NB4 (cell line): ENCODE measurements around the gene ZMAT5.
"Not testable (repeated sequence)": the region's sequence is repeated elsewhere in the genome, so short reads cannot be mapped to it uniquely, and the experiment has no call there.

Experiments
- DNase-seq: peaks from one replicate; pipeline ENCODE4 v3.0.0; 2010; ENCODE audit warnings: low read depth
- H3K4me3 ChIP-seq: one replicate; pipeline ENCODE4 v1.5.1; 2011; ENCODE audit warnings: mild to moderate bottlenecking, low read depth, low read length, moderate library complexity
- MYC ChIP-seq: IDR thresholded peaks from 2 replicates; pipeline ENCODE4 v1.6.1; 2011; ENCODE audit warnings: low read depth, low read length
- POLR2A ChIP-seq: IDR thresholded peaks from 2 replicates; pipeline ENCODE4 v1.6.1; 2011; ENCODE audit warnings: mild to moderate bottlenecking; ENCODE audit not compliant: insufficient read length; ENCODE audit errors: extremely low read depth
- TF ChIP-seq, protein P1 (sequence below): IDR thresholded peaks from 2 replicates; pipeline ENCODE4 v1.6.1; 2011; ENCODE audit warnings: low read depth, low read length
- TF ChIP-seq, protein P2 (sequence below): IDR thresholded peaks from one replicate; pipeline ENCODE4 v1.5.1; 2012; ENCODE audit warnings: low read depth, low read length

Gene ZMAT5

DNA sequence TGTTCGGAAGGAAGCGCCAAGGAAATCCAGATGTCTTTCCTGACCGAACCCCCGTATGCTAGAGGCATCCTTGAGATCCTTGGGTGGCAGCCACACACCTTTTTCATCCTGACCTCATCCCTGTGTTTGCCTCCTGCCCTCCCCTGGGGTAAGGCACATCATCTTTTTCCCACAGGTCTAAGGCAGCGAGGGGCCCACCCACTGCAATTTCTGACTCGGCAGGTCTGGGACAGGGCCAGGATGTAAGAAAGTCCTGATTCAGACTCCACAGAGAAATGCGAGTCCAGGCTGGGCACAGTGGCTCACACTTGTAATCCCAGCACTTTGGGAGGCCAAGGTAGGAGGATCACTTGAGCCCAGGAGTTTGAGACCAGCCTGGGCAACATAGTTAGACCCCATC lies 10.5 kb downstream of the ZMAT5 start:
- no peak for DNase-seq
- TF ChIP-seq POLR2A (no peak), MYC (no peak)
- TF ChIP-seq, protein P1, sequence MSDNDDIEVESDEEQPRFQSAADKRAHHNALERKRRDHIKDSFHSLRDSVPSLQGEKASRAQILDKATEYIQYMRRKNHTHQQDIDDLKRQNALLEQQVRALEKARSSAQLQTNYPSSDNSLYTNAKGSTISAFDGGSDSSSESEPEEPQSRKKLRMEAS = no peak
- TF ChIP-seq, protein P2, sequence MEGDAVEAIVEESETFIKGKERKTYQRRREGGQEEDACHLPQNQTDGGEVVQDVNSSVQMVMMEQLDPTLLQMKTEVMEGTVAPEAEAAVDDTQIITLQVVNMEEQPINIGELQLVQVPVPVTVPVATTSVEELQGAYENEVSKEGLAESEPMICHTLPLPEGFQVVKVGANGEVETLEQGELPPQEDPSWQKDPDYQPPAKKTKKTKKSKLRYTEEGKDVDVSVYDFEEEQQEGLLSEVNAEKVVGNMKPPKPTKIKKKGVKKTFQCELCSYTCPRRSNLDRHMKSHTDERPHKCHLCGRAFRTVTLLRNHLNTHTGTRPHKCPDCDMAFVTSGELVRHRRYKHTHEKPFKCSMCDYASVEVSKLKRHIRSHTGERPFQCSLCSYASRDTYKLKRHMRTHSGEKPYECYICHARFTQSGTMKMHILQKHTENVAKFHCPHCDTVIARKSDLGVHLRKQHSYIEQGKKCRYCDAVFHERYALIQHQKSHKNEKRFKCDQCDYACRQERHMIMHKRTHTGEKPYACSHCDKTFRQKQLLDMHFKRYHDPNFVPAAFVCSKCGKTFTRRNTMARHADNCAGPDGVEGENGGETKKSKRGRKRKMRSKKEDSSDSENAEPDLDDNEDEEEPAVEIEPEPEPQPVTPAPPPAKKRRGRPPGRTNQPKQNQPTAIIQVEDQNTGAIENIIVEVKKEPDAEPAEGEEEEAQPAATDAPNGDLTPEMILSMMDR = no peak
- H3K4me3 ChIP-seq = no peak overlapping the region

DNA sequence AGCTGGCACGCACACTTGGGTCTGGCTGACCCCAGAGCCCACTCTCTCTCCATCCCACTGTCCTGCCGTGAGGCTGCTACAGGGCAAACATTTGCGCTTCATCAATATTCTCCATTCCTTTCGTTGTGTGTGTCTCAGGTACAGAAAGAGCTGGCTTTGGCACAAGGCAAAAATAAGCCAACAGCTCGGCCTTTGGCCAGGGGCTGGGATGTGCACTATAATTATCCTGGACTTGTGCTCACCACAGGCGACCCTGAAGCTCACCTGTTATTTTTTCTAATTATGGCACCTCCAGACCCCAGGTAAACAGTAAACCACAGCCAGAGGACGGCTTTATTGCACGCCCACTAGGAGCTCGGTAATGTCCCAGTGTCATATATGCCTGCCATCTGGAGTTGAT lies 10.9 kb downstream of the ZMAT5 start:
- TF ChIP-seq, protein P1 = no peak
- H3K4me3 ChIP-seq = no peak overlapping the region
- no peak for DNase-seq

DNA sequence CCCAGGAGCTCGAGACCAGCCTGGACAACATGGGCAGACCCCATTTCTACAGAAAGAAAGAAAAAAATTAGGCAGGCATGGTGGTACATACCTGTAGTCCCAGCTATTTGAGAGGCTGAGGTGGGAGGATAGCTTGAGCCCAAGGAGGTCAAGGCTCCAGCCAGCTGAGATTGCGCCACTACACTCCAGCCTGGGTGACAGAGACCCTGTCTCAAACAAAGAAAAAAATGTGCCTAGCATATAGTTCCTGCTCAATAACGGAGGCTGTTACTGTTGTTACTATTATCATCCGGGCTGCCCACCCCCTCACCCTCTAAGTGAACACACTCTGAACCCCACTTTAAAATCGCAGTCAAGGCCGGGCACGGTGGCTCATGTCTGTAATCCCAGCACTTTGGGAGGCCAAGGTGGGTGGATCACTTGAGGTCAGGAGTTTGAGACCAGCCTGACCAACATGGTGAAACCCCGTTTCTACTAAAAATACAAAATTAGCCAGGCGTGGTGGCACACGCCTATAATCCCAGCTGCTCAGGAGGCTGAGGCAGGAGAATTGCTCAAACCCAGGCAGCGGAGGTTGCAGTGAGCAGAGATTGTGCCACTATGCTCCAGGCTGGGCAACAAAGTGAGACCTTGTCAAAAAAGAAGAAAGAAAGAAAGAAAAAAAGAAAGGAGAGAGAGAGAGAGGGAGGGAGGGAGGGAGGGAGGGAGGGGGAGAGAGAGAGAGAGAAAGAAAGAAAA lies 12.0 kb downstream of the ZMAT5 start:
- not testable (repeated sequence) for DNase-seq, H3K4me3 ChIP-seq

DNA sequence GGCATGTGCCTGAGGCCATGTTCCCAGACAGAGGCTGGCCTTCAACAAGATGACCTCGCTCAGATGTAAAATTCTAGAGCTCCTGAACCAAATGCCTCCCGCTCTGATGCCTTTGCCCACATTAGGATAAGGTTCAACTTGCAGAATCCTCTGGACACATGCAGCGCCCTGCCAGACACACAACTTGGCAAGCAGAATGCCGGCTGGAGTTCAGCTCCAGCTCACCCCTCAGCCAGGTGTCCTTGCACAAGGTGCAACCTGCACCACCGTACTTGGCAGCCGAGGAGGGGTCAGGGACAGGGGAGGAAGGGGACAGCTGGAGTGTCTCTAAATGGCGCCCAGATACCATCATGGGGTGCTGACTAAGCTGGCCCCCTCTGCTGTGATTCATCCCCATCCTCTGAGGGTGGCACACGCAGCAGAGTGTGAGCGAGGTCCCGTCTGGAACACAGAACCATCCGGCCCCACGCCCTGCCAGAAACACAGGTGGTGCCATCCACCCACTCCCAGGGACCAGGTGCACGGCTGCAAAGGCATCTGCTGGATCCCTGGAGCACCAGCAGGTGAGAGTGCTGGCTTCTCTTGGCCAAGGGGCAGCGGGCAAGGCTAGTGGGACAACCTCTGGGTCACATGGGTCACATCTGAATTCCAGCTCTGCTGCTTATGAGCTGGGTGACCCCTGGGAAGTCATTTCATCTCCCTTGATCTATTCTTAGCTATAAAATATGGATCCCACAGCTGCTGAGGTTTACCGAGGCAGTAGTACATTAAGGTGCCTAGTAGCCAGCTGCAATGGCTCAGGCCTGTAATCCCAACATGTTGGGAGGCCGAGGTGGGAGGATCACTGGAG lies 12.8 kb downstream of the ZMAT5 start:
- no peak for DNase-seq
- no peak for TF ChIP-seq POLR2A
- TF ChIP-seq, protein P2 = no peak
- no peak for TF ChIP-seq MYC
- TF ChIP-seq, protein P1 = no peak
- H3K4me3 ChIP-seq = no peak overlapping the region

DNA sequence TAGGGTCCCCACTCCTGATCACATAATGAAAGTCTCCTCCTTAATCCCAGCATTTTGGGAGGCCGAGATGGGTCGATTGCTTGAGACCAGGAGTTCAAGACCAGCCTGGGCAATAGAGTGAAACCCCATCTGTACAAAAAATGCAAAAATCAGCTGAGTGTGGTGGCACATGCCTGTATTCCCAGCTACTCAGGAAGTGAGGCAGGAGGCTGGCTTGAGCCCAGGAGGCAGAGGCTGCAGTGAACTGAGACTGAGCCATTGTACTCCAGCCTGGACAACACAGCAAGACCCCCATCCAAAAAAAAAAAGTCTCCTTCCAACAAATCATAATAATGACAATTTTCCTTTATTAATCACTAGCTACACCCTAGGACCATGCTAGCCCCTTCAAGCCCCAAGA lies 15.1 kb downstream of the ZMAT5 start:
- TF ChIP-seq POLR2A = no peak
- TF ChIP-seq, protein P2 = no peak
- no peak for DNase-seq
- no peak overlapping the region for H3K4me3 ChIP-seq

DNA sequence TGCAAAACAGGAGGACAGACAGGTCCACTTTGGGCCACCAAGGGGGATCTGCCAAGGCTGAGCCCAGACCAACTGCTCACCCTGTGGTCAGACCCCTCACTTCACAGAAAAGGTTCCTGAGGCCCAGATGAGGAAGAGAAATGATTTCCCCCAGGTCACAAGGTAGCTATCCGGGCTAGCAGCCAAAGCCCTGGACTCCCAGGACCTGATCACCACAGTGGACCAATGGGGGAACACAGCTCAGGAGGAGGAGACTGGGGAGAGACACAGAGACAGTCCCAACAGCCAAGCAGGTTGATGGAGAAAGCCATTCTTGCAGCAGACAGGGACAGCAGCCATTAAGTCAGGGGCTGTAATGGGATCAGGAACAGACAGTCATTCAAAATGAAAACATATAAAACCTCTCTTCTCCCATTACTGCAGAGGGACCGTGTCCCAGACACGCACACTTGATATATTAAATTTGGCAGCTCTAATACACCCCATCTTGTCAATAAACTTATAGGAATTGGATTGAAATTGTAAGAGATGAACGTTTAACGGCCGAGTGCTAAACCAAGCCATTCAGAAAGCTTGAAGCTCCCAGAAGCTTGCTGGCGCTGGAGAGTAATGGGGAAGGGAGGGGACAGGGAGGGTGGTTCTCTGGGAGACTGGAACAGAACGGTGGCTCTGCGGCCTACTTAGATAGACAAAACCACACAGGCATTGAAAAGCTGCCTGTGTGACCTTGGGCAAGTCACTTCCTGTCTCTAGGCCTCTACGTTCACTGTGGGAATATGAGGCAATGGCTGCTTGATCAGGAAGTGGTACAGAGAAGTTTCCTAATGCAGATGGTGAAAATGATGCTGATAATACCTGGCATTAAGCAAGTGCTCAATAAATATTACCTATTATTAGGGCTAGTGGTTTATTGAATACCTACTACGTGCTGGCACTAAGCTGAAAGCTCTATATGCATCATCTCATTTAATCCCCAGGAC lies 16.0 kb downstream of the ZMAT5 start:
- peak; percentile 93 for DNase-seq
- H3K4me3 ChIP-seq = no peak overlapping the region
- no peak for TF ChIP-seq MYC

DNA sequence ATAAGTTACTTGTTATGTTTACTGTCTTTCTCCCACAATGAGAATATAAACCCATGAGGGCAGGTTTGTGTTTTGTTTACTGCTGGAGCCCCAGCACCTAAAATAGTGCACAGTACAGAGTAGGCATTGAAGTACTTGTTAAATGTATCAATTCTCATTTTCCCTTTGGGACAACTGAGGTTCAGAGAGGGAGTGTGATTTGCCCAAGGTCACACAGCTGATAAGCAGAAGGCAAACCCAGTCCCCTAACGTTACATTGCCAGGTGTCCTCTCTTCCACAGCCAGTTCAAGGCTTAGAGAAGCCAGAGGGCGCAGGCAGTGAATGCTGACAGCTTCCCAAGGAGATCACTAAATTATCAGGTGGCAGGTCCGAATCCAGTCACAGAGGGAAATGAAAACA lies 16.8 kb downstream of the ZMAT5 start:
- H3K4me3 ChIP-seq = no peak overlapping the region
- DNase-seq = no peak
- TF ChIP-seq, protein P1 = no peak
- TF ChIP-seq MYC (no peak), POLR2A (no peak)
- TF ChIP-seq, protein P2 = no peak
